ENCODE results near the gene GPR4. TPM values are rescaled to one million over a fixed set of nuclear protein-coding genes. Genes with fewer than 3 reads are reported as not detected.

The GPR4 gene
- polyA plus RNA-seq, 1 donor (not counting 4 experiments of a cell fraction or from before 2014, with no cell fraction given), result not detected

DNA sequence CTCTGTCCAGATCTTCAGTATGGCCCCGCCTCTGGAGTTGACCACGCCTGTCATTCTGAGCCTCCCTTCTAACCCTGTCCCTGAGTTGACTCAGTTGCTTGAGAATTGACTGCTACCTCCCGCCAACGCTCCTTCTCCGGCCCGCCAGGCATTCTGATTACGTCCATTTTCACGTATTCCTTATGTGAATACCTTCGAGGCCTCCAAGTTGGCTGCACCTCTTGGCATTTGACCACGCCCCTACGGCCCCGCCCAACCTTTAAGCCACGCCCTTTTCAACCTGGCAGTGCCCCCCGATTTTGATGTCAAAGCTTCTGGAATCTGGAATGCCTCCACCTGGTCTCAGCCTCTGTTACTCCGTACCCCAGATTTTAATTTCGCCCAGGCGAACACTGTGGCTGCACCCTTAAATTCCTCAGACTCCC lies 38.8 kb upstream of the GPR4 start:
- Histone ChIP-seq H3K36me3 (ENCODE audit: control insufficient read depth in 2 of 2, extremely low read depth in 1 of 2, insufficient read depth in 2 of 2, low read length in 2 of 2) (peaks cover 0 to 2% of the 10 kb centered on the region in 2 experiments), H4K20me1 (ENCODE audit: control insufficient read depth, extremely low read depth, insufficient read depth, low read length) (no peaks in the 10 kb centered on the region), H3K4me1 (ENCODE audit: control insufficient read depth, extremely low read depth, insufficient read depth, low read length) (peaks cover 35% of the 10 kb centered on the region), H3K27ac (ENCODE audit: control insufficient read depth, insufficient read depth, low read length) (peak overlapping the region; percentile 93), H3K9me3 (ENCODE audit: control insufficient read depth, low read depth, low read length) (no peaks in the 10 kb centered on the region), H3K27me3 (ENCODE audit: control insufficient read depth, extremely low read depth, insufficient read depth, low read length) (peaks cover 2% of the 10 kb centered on the region), H2AFZ (ENCODE audit: control insufficient read depth, low read length) (peak overlapping the region; percentile 82), H3K9me1 (ENCODE audit: control insufficient read depth, extremely low read depth, insufficient read depth, low read length) (peaks cover 2% of the 10 kb centered on the region), H3K9ac (ENCODE audit: control insufficient read depth, extremely low read depth, insufficient read depth, low read length) (peak overlapping the region; percentile 86), H3K79me2 (ENCODE audit: control insufficient read depth, insufficient read depth, low read length) (peaks cover 3% of the 10 kb centered on the region), H3K4me3 (ENCODE audit: control insufficient read depth in 2 of 3, extremely low read depth in 1 of 3, insufficient read depth in 2 of 3, low read depth in 1 of 3, low read length in 3 of 3) (peak overlapping the region; percentile 12 to 65 (median 62)), H3K4me2 (ENCODE audit: control insufficient read depth, extremely low read depth, insufficient read depth, low read depth, low read length) (peak overlapping the region; percentile 96)
- FAIRE-seq (no peak), DNase-seq (ENCODE audit: low read depth, low spot score) (peak; percentile 74)
- TF ChIP-seq EZH2 (IDR thresholded peaks at IDR 0.05; ENCODE audit: low read length) (no peak), CTCF (optimal IDR thresholded peaks at IDR 0.05 in 1 of 3, IDR thresholded peaks at IDR 0.05 in 1 of 3, conservative IDR thresholded peaks at IDR 0.05 in 1 of 3; ENCODE audit: extremely low read depth in 1 of 3, insufficient read depth in 2 of 3, low read length in 3 of 3) (no peak)
- dilution Hi-C loops (cut with MboI; ENCODE audit: extremely low pct_ligation_motif_present, low sequenced_read_pairs), result no loop called here

GRCh38 chr19:45638930-45639729 lies 37.1 kb upstream of the GPR4 start, which contains the start of gene EML2:
Gene EML2 (minus strand): TSS chr19:45639397. CDS start chr19:45639376, 21 bp downstream.
- peak in 2 of 3 experiments; percentile 22 to 64 for TF ChIP-seq CTCF (optimal IDR thresholded peaks at IDR 0.05 in 1 of 3, IDR thresholded peaks at IDR 0.05 in 1 of 3, conservative IDR thresholded peaks at IDR 0.05 in 1 of 3; ENCODE audit: extremely low read depth in 1 of 3, insufficient read depth in 2 of 3, low read length in 3 of 3)
- no peak for TF ChIP-seq EZH2 (IDR thresholded peaks at IDR 0.05; ENCODE audit: low read length)
- Histone ChIP-seq H4K20me1 (ENCODE audit: control insufficient read depth, extremely low read depth, insufficient read depth, low read length) (no peaks in the 10 kb centered on the region), H3K4me2 (ENCODE audit: control insufficient read depth, extremely low read depth, insufficient read depth, low read depth, low read length) (peak within 1 kb of the TSS; percentile 65), H3K9me1 (ENCODE audit: control insufficient read depth, extremely low read depth, insufficient read depth, low read length) (peaks cover 2% of the 10 kb centered on the region), H3K27ac (ENCODE audit: control insufficient read depth, insufficient read depth, low read length) (peak within 1 kb of the TSS; percentile 76), H3K4me3 (ENCODE audit: control insufficient read depth in 2 of 3, extremely low read depth in 1 of 3, insufficient read depth in 2 of 3, low read depth in 1 of 3, low read length in 3 of 3) (peak within 1 kb of the TSS; percentile 48 to 78 (median 69)), H2AFZ (ENCODE audit: control insufficient read depth, low read length) (peak within 1 kb of the TSS; percentile 77), H3K4me1 (ENCODE audit: control insufficient read depth, extremely low read depth, insufficient read depth, low read length) (peaks cover 39% of the 10 kb centered on the region), H3K36me3 (ENCODE audit: control insufficient read depth in 2 of 2, extremely low read depth in 1 of 2, insufficient read depth in 2 of 2, low read length in 2 of 2) (peaks cover 0 to 2% of the 10 kb centered on the region in 2 experiments), H3K9ac (ENCODE audit: control insufficient read depth, extremely low read depth, insufficient read depth, low read length) (peak within 1 kb of the TSS; percentile 77), H3K27me3 (ENCODE audit: control insufficient read depth, extremely low read depth, insufficient read depth, low read length) (no peaks in the 10 kb centered on the region), H3K79me2 (ENCODE audit: control insufficient read depth, insufficient read depth, low read length) (peaks cover 3% of the 10 kb centered on the region), H3K9me3 (ENCODE audit: control insufficient read depth, low read depth, low read length) (no peaks in the 10 kb centered on the region)
- dilution Hi-C loops (cut with MboI; ENCODE audit: extremely low pct_ligation_motif_present, low sequenced_read_pairs), result no loop called here
- FAIRE-seq (no peak), DNase-seq (ENCODE audit: low read depth, low spot score) (no peak)
